Measurements from ENCODE around the gene SLC19A1.
"Not testable (repeated sequence)": the region's sequence is repeated elsewhere in the genome, so short reads cannot be mapped to it uniquely, and the experiment has no call there.

Gene SLC19A1

GRCh38 chr21:45508607-45509565 is 33.4 kb downstream of the SLC19A1 start:
- DNase-seq (ENCODE audit: extremely low read depth in 1 of 2, low read depth in 1 of 2) = no peak

DNA sequence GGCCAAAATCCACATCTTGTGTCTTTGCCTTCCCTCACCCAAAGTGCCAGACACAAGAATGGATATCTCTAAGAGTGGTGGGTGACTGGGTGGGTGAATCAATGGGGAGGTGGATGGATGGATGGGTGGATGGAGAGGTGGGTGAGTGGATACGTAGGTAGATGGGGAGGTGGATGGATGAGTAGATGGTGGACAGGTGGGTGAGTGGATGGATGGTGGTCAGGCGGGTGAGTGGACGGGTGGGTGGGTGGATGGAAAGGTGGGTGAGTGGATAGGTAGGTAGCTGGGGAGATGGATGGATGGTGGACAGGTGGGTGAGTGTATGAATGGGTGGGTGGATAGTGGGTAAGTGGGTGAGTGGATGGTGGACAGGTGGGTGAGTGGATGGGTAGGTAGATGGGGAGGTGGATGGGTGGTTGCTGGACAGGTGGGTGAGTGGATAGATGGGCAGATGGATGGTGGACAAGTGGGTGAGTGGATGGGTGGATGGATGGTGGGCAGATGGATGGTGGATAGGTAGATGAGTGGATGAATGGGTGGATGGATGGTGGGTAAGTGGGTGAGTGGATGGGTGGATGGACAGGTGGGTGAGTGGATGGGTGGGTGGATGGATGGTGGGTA is 34.2 kb downstream of the SLC19A1 start:
- no peak for DNase-seq (ENCODE audit: extremely low read depth in 1 of 2, low read depth in 1 of 2)

GRCh38 chr21:45507523-45507875 is 34.7 kb downstream of the SLC19A1 start:
- no peak for DNase-seq (ENCODE audit: extremely low read depth in 1 of 2, low read depth in 1 of 2)

GRCh38 chr21:45506836-45507522 is 35.3 kb downstream of the SLC19A1 start:
- no peak for DNase-seq (ENCODE audit: extremely low read depth in 1 of 2, low read depth in 1 of 2)

DNA sequence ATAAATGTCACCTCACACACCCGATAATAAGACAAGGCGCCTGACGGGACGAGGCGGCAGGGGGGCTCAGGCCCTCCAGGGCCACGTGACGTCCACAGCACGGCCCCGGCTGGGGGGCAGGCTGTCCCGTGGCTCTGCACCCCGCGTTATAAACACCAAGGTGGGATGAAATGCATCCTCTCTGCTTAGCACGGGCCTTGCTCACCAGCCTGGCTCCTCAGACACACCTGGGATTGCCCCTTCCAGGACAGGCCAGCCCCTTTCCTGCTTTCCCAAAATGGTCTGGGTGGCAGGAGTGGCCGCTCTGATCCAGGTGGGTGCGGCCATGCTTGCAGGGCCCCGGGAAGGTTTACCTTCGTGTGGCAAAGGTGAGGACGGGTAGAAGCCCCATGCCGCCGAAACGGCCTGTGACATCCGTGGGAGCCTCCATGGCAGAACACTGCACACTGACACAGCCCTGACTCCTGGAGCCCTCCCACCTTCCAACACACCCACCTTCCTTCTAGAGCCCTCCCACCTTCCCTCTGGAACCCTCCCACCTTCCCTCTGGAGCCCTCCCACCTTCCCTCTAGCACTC is 35.9 kb downstream of the SLC19A1 start:
- no peak for DNase-seq (ENCODE audit: extremely low read depth in 1 of 2, low read depth in 1 of 2)

DNA sequence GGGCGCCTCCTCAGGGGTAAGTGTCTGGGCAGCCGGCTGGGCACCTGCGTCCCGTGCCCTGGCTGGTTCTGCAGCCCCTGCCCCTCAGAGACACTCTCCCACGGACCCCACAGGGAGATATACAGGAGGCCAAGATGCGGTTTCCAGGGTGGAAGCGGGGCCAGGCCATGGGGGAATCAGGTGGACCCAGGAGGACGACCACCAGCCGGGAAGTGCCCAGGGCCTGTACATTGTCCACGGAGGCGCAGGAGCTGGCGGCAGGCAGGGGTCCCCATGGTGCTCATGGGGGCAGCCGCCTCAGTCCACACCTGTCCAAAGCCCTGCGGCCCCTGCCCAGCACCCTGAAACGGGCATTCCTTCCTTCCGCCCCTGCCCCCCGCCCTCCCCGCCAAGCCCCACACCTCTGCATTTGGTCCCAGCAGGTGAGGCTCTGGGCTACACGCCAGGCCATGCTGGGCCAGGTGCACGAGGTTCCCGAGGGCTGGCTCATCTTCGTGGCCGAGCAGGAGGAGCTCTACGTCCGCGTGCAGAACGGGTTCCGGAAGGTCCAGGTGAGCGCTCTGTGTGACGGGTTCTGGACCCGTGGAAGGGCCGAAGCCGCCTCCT is 36.7 kb downstream of the SLC19A1 start:
- no peak for DNase-seq (ENCODE audit: extremely low read depth in 1 of 2, low read depth in 1 of 2)

DNA sequence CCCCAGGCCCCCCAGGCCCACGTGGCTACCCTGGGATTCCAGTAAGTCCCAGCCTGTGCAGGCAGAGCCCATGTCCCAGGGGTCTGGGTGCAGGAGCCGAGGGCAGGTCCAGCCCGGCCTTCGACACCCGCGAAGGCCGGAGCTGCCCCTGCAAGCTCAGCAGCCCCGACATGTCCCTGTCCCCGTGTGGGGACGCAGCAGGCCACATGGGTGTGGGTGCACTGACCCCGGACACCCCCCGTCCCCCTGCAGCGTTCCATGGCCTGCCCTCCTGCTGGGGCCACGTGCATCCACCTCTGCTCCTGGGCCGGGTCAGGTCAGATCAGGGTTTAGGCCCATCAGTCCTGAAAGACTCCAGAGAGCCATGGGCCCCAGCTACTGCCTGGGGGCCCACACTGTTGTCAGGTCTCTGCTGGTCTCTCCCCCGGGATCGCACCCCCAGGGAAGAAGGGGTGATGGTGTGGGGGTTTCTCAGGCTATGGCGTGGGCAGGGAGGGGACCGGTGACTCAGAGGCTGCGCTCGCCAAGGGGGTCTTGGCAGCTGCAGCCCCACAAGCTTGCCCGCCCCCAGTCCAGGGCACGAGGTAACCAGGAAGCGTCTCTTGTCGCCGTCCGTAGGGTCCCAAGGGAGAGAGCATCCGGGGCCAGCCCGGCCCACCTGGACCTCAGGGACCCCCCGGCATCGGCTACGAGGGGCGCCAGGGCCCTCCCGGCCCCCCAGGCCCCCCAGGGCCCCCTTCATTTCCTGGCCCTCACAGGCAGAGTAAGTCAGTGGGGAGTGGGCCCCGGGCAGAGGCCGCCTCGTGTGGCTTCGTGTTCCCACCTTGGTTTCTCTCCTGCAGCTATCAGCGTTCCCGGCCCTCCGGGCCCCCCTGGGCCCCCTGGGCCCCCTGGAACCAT is 37.5 kb downstream of the SLC19A1 start:
- no peak for DNase-seq (ENCODE audit: extremely low read depth in 1 of 2, low read depth in 1 of 2)

GRCh38 chr21:45504021-45504515 is 38.2 kb downstream of the SLC19A1 start:
- no peak for DNase-seq (ENCODE audit: extremely low read depth in 1 of 2, low read depth in 1 of 2)

DNA sequence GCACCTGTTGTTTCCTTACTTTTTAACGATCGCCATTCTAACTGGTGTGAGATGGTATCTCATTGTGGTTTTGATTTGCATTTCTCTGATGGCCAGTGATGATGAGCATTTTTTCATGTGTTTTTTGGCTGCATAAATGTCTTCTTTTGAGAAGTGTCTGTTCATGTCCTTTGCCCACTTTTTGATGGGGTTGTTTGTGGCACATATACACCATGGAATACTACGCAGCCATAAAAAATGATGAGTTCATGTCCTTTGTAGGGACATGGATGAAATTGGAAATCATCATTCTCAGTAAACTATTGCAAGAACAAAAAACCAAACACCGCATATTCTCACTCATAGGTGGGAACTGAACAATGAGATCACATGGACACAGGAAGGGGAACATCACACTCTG is 39.0 kb downstream of the SLC19A1 start:
- DNase-seq (ENCODE audit: extremely low read depth in 1 of 2, low read depth in 1 of 2) = not testable (repeated sequence)

- DNase-seq (ENCODE audit: extremely low read depth in 1 of 2, low read depth in 1 of 2) = no peak
Observed at GRCh38 chr21:45502600-45502999, 39.6 kb downstream of the SLC19A1 start.

DNA sequence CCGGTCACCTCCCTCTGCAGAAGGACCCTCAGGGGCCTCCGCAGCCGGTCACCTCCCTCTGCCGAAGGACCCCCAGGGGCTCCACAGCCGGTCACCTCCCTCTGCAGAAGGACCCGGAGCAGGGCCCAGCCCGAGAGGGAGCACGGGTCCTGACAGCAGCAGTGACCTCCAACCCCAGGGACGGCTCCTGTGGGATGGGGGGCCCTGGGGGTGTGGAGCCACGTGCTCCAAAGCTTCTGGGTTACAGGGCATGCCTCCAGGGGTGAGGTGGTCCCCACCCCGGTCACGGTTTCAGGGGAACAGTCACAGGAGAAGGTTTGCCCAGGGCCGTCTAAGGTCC is 40.3 kb downstream of the SLC19A1 start:
- DNase-seq (ENCODE audit: extremely low read depth in 1 of 2, low read depth in 1 of 2) = no peak

GRCh38 chr21:45501081-45502005 is 40.9 kb downstream of the SLC19A1 start:
- not testable (repeated sequence) for DNase-seq (ENCODE audit: extremely low read depth in 1 of 2, low read depth in 1 of 2)

DNA sequence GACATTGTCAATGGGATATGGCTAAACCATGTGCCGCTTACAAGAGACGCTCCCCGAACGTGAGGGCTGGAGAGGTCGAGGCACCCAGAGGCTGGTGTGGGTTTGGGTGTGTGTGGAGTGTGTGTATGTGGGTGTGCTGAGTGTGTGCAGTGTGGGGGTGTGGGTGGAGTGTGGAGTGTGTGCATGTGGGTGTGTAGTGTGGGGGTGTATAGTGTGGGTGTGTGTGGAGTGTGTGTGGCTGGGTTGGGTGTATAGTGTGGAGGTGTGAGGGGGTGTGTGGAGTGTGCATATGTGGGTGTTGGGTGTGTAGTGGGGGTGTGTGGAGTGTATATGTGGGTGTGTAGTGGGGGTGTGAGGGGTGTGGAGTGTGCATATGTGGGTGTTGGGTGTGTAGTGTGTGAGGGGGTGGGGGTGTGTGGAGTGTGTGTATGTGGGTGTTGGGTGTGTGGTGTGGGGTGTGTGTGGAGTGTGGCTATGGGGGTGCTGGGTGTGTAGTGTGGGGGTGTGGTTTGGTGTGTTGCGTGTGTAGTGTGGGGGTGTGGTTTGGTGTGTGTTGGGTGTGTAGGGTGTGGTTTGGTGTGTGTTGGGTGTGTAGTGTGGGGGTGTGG is 42.2 kb downstream of the SLC19A1 start:
- DNase-seq (ENCODE audit: extremely low read depth in 1 of 2, low read depth in 1 of 2) = no peak

- DNase-seq (ENCODE audit: extremely low read depth in 1 of 2, low read depth in 1 of 2) = no peak
Observed at GRCh38 chr21:45499201-45499750, 43.0 kb downstream of the SLC19A1 start.

GRCh38 chr21:45498646-45499000 is 43.6 kb downstream of the SLC19A1 start:
- no peak for DNase-seq (ENCODE audit: extremely low read depth in 1 of 2, low read depth in 1 of 2)

DNA sequence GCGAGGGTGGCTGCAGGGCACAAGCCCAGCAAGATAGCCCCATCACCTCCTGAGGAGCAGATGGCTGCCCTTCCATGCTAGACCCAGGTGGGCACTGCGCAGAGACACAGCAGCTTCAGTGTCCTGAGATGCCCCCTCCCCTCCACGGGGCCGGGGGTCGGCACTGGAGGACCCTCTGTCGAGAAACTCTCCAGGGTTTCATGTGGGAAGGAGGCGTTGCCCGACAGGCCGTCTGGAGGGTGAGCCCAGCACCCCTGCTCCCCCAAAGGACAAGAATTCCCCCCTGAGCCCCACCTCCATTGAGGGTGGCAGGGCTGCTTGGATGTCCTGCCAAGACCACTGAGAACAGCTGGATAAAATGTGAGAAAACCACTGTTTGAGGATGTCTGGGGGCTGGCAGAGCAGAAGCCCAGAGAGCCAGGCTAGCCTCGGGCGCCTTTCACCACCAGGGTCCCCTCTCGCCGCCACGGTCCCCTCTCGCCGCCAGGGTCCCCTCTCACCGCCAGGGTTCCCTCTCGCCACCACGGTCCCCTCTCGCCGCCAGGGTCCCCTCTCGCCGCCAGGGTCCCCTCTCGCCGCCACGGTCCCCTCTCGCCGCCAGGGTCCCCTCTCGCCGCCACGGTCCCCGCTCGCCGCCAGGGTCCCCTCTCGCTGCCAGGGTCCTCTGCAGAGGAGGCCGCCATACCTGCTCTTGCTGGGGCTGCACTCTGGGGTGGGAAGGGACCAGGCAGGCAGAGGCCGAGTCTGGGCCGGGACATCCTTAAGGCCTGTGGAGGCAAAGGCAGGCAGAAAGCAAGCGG is 44.2 kb downstream of the SLC19A1 start:
- DNase-seq (ENCODE audit: extremely low read depth in 1 of 2, low read depth in 1 of 2) = no peak
